Stimulated activated naive CD8-positive, alpha-beta T cell treated with anti-CD3 and anti-CD28 coated beads, Interleukin-15, amount 100 ng/mL, for 72 hours (primary cell): ENCODE measurements around the gene COL4A1.
A peak's percentile ranks its signal among the peaks of the same experiment; 100 is the strongest.
"Not testable (repeated sequence)": the region's sequence is repeated elsewhere in the genome, so short reads cannot be mapped to it uniquely, and the experiment has no call there.

Experiments
- ATAC-seq: fragments of 150-1000 bp; cut with Tn5 transposase; 2 replicates; pipeline ENCODE4 v1.10.0; 2021; ENCODE audit warnings: mild to moderate bottlenecking, moderate library complexity
- DNase-seq, 2 donors: peaks; one replicate each; pipeline ENCODE4 v3.0.0; 2021 to 2022
- H3K27ac Mint-ChIP-seq, 2 donors: one replicate each; pipeline ENCODE4 v1.8.0; 2022; ENCODE audit warnings: mild to moderate bottlenecking in 2 of 2, mixed read lengths in 2 of 2, moderate library complexity in 2 of 2
- H3K27me3 Mint-ChIP-seq: one replicate; pipeline ENCODE4 v1.8.0; 2022; ENCODE audit warnings: mixed read lengths
- H3K4me1 Mint-ChIP-seq: one replicate; pipeline ENCODE4 v1.8.0; 2022; ENCODE audit warnings: mild to moderate bottlenecking, mixed read lengths
- H3K4me3 Mint-ChIP-seq, 2 donors: one replicate each; pipeline ENCODE4 v1.8.0; 2022; ENCODE audit warnings: mild to moderate bottlenecking in 2 of 2, mixed read lengths in 2 of 2, moderate library complexity in 1 of 2
- H3K9me3 Mint-ChIP-seq, 2 donors: one replicate each; pipeline ENCODE4 v1.8.0; 2022; ENCODE audit warnings: mixed read lengths in 2 of 2

Gene COL4A1

DNA sequence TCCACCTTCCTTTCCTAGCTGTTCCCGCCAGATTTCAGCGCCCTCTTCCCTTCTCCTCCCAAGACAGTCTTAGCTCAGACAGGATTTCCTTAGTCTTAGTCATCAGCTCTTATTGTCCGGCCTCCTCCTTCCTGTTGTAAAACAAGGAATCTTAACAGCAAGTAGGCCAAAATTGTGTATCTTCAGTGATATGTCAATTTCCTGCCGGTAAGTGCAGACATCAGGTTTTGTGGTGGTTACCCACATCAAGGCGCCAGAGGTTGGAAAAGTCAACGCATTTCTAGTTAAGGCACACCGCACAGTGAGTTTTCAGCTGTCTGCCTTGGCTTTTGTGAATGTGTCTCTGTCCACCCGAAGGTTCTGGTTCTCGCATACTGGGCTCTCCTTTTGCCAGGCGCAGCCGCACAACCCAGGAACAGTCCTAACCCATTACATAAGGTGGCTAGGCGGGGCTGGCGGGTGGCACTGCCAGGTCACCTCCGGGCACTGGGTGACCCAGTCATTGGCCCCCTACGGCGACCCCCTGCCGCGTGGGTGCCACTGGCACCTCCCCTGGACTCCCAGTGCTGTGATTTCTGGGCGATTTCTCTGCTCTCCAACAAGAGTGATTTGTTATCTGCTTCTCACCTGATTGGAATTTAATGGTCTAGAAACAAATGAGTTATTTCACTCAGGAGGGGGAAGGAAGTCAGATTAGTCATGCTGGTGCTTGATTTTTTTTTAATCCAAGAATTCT, 13.0 kb upstream of the COL4A1 start:
- Mint-ChIP-seq H3K27ac (no peak overlapping the region), H3K4me1 (peaks cover 9% of the 10 kb centered on the region), H3K9me3 (no peaks in the 10 kb centered on the region), H3K4me3 (no peak overlapping the region), H3K27me3 (peaks cover 53% of the 10 kb centered on the region)
- ATAC-seq = peak; percentile 75
- peak in 1 of 2 donors; percentile 55 for DNase-seq

DNA sequence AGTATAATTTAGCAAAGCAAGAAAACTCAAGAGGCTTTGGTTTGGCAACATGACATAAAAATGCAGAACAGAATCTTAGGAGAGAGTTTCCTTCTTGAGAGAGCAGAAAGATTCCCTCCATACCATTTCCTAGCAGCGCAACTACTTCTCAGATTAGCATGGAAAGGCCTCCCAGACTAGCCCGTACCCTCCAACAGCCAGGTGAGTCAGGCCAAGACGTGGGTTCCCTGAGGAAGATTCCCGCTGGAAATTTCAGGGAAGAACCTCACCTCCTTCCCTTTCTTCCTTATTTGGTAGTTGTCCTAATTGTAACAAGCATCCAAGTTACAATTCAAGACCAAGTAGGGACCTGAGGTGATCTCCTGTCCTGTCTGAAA, 12.4 kb upstream of the COL4A1 start:
- no peak overlapping the region for H3K27ac Mint-ChIP-seq
- H3K4me1 Mint-ChIP-seq = peaks cover 9% of the 10 kb centered on the region
- H3K27me3 Mint-ChIP-seq = peaks cover 48% of the 10 kb centered on the region
- no peaks in the 10 kb centered on the region for H3K9me3 Mint-ChIP-seq
- no peak overlapping the region for H3K4me3 Mint-ChIP-seq
- DNase-seq (no peak), ATAC-seq (no peak)

DNA sequence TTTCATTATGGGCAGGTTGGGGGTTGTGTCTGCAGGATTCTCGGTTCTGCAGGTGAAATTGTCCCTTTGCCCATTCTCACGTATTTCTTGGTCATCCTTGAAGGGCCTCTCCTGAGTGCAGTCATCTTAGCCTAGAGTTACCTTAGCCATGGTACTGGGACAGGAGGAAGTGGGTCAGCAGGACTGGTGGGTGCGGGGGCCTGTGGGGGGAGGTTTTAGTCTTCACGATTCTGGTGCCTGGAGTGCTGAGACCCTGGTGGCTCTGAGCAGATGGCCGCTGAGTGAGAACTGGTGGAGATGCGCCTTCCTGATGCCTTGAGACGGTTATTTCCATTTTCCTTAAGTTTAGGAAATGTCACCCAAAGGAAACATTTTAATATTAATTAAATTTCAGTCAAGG, 12.0 kb upstream of the COL4A1 start:
- no peaks in the 10 kb centered on the region for H3K9me3 Mint-ChIP-seq
- no peak for DNase-seq
- peaks cover 9% of the 10 kb centered on the region for H3K4me1 Mint-ChIP-seq
- H3K27ac Mint-ChIP-seq = no peak overlapping the region
- ATAC-seq = no peak
- H3K27me3 Mint-ChIP-seq = peaks cover 43% of the 10 kb centered on the region
- no peak overlapping the region for H3K4me3 Mint-ChIP-seq

DNA sequence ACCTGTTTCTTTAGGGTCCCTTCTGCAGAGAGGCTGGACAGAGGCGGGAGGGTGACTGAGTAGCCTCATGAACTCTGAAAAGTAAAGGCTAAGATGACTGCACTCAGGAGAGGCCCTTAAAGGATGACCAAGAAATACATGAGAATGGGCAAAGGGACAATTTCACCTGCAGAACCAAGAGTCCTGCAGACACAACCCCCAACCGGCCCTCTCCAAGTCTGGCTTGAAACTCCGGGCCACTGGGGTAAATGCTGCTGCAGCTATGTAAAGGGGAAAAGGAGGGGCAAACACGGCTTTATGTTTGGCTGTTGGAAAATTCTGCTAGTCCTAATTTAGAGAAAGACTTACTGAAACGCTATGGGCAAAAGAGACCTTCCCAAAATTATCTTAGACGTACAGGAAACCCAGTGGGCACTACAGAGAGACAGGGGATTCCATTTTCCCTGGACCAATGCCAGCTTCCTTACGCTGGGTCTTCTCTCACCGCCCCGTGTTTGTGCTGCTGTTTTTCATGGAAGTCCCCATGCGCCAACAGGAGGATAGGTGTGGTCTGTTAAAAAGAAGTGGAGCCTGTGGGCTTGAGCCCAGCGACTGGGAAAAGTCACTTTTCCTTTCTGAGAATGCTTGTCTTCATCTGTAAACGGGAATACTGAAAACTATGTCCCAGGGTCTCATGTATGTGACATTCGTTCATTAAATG, 10.7 kb upstream of the COL4A1 start:
- H3K9me3 Mint-ChIP-seq = no peaks in the 10 kb centered on the region

DNA sequence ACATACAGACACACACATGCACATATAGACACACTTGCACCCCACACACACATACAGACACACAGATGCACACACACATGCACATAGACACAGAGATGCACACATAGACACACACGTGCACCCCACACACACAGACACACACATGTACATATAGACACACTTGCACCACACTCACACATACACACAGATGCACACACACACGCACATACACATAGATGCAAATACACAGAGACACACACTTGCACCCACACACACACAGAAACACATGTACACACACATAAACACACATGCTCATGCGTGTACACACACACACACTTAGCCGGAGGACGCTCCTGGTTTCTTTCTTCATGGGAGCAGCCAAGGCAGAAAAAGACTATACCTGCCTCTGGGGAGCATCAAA, 10.1 kb upstream of the COL4A1 start:
- no peak for ATAC-seq
- H3K4me3 Mint-ChIP-seq = no peak overlapping the region
- no peak overlapping the region for H3K27ac Mint-ChIP-seq
- no peak for DNase-seq
- H3K4me1 Mint-ChIP-seq = peaks cover 9% of the 10 kb centered on the region
- peaks cover 37% of the 10 kb centered on the region for H3K27me3 Mint-ChIP-seq
- no peaks in the 10 kb centered on the region for H3K9me3 Mint-ChIP-seq

More for the DNA sequence above, 10.7 kb upstream of the COL4A1 start:
- Mint-ChIP-seq H3K27ac (no peak overlapping the region), H3K4me3 (no peak overlapping the region), H3K27me3 (peaks cover 37% of the 10 kb centered on the region), H3K4me1 (peaks cover 9% of the 10 kb centered on the region)
- ATAC-seq (no peak), DNase-seq (no peak)

DNA sequence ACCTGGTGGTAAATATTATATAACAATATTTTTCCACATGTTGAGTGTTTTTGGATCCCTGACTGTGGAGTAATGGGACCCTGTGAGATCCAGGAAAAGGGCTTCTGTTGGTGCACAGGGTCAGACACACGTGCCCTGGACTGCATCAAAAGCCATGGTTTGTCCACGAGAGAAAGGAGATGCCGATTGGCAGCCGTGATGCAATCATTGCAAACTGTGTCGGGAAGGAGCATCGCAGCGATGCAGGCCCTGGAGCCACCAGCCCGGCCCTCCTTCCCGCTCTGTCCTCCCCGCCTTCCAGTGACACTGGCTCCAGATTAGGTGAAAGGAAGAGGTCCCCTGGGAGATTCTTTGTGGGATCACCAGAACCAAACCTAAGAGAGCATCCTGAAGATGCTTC, 9.2 kb upstream of the COL4A1 start:
- Mint-ChIP-seq H3K27me3 (peaks cover 37% of the 10 kb centered on the region), H3K27ac (no peak overlapping the region), H3K9me3 (no peaks in the 10 kb centered on the region), H3K4me1 (peaks cover 9% of the 10 kb centered on the region), H3K4me3 (no peak overlapping the region)
- ATAC-seq = no peak
- DNase-seq = no peak

DNA sequence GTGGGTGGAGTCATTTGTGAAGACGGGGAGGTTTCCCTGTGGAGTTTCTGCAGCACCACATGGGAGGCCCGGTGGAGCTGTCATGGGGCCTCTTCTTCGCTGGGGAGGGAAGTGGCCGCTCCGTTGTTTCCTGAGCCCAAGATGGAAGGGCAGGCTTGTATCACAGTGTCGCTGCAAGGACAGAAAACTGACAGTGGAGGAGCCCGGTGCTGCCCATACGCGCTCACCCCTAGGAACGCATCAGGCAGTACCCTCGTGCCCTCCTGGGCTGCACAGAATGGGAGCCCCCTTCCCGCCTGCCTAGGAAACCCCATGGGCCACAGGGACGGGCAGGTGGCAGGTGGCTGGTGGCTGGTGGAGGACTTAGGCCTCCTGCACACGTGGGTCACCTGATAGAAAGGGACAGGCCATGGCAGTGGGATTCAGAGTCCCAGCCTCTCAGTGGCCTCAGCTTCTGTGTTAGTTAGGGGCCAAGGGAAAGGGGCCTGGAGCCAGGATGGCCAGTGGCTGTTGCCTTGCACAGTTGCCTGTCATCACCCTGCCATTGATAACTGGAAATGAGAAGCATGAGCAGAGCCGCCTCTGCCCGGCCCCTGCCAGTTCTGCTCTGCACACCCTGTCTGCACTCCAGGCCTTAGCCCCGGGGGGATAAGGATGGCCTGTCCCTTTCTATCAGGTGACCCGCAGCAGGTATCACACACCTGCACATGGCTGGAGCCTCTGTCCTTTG, 7.7 kb upstream of the COL4A1 start:
- peak; percentile 44 for ATAC-seq
- H3K27ac Mint-ChIP-seq = no peak overlapping the region
- peaks cover 46% of the 10 kb centered on the region for H3K27me3 Mint-ChIP-seq
- no peak overlapping the region for H3K4me3 Mint-ChIP-seq
- H3K4me1 Mint-ChIP-seq = peaks cover 4% of the 10 kb centered on the region
- no peak for DNase-seq
- no peaks in the 10 kb centered on the region for H3K9me3 Mint-ChIP-seq

DNA sequence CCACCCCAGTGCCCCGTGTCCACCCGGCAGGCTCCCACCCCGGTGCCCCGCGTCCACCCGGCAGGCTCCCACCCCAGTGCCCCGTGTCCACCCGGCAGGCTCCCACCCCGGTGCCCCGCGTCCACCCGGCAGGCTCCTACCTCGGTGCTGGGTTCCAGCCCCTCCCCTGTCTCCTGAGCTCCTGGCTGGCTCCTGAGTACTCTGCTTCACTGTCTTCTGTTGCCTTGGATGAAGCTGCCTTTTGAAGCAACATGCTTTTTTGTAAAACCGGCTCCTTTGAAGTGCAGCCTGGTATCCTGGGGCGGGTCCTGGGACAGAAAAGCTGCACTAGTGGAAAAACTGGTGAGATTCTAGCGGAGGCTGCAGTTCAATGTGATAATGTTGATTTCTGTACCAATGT, 6.8 kb upstream of the COL4A1 start:
- not testable (repeated sequence) for H3K27ac Mint-ChIP-seq, H3K4me3 Mint-ChIP-seq, H3K9me3 Mint-ChIP-seq, ATAC-seq, DNase-seq, H3K4me1 Mint-ChIP-seq
- H3K27me3 Mint-ChIP-seq = peaks cover 46% of the 10 kb centered on the region

DNA sequence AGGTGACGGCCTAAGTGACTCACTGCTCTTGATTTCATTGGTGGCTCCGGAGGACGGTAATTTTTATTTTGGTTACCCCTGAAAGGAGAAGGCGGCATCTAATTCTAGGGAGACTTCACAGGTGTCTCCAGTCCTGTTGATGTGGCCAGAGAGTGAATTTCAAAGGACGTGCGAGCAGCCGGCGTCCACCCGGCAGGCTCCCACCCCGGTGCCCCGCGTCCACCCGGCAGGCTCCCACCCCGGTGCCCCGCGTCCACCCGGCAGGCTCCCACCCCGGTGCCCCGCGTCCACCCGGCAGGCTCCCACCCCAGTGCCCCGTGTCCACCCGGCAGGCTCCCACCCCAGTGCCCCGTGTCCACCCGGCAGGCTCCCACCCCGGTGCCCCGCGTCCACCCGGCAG, 6.3 kb upstream of the COL4A1 start:
- DNase-seq, H3K27ac Mint-ChIP-seq, ATAC-seq, H3K4me3 Mint-ChIP-seq, H3K9me3 Mint-ChIP-seq, H3K4me1 Mint-ChIP-seq: not testable (repeated sequence)
- H3K27me3 Mint-ChIP-seq = peaks cover 47% of the 10 kb centered on the region

DNA sequence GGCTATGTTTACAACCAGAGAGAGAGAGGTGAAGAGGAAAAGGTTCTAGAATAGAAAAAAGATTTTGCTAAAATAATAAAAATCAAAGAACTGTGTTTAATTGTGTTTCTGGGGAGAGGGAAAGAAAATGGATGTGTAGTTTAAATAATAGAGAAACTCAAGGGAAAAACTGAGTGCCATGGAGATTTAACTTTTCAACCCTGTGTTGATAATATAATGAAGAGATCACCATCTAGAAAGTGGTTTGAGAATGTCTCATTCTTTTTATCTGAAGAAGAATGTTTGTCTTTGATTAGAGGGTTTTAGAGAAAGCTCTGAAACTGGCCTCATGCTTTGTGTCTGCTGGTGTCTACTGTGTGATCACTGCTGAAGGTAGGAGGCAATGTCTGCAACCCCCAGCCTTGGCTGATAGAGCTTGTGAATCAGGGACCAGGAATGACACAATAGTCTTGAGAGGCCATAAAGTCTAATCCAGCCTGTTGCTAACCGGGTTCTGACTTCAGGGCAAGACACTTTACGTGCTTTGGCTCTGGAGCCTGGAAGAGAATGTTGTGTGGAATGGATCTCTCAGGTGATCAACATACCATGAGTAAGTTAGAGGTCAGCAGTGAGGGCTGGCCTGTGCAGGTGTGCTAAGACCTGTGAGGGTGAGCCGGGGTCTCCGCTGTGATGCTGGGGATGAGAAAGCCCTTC, 5.5 kb upstream of the COL4A1 start:
- H3K4me1 Mint-ChIP-seq = peaks cover 13% of the 10 kb centered on the region
- H3K27ac Mint-ChIP-seq = no peak overlapping the region
- DNase-seq (no peak), ATAC-seq (no peak)
- H3K9me3 Mint-ChIP-seq = no peaks in the 10 kb centered on the region
- peaks cover 55% of the 10 kb centered on the region for H3K27me3 Mint-ChIP-seq
- H3K4me3 Mint-ChIP-seq = no peak overlapping the region

DNA sequence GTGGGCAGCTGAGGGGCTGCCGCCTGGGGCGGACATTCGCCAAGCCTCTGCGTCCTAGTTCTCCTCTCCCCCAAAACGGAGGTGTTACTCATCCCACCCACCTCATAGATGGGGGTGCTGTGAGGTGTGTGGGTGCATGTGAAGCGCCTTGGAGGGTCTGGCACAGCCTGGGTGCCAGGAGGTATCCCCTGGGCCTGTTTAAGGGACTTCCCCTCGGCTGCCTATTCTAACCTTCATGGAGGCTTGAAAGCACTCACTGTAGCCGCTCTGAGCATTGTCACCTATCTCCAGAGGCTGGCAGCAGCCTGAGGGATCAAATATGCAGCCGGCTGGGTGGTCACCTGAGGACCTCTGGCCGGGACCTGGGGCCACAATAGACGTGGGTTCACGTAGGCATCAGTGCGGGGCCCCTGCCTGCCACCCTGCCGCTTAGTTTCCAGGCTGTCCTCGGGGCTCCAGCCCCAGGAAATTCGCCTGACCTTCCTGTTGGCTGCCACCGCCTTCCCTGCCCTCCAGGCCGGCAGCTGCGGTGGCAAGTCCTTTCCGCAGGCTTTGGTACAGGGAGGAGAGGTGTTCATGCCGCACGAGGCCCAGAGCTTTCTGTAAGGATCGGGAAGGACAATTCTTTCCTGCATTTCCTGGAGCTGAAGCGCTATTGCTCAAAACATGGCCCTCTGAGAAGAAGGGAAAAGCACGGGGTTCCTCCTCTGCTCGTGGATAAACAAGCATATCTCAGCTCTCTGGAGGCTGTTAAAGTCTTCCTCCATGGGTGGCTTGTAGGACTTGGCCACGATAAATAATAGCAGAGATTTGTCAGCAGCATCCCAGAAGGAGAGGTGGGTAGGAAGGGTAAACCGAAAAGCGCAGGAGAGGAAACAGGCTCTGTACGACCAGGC, 4.7 kb upstream of the COL4A1 start:
- H3K27me3 Mint-ChIP-seq = peaks cover 56% of the 10 kb centered on the region
- H3K27ac Mint-ChIP-seq = no peak overlapping the region
- no peaks in the 10 kb centered on the region for H3K9me3 Mint-ChIP-seq
- no peak for ATAC-seq
- no peak for DNase-seq
- peaks cover 13% of the 10 kb centered on the region for H3K4me1 Mint-ChIP-seq
- H3K4me3 Mint-ChIP-seq = no peak overlapping the region

DNA sequence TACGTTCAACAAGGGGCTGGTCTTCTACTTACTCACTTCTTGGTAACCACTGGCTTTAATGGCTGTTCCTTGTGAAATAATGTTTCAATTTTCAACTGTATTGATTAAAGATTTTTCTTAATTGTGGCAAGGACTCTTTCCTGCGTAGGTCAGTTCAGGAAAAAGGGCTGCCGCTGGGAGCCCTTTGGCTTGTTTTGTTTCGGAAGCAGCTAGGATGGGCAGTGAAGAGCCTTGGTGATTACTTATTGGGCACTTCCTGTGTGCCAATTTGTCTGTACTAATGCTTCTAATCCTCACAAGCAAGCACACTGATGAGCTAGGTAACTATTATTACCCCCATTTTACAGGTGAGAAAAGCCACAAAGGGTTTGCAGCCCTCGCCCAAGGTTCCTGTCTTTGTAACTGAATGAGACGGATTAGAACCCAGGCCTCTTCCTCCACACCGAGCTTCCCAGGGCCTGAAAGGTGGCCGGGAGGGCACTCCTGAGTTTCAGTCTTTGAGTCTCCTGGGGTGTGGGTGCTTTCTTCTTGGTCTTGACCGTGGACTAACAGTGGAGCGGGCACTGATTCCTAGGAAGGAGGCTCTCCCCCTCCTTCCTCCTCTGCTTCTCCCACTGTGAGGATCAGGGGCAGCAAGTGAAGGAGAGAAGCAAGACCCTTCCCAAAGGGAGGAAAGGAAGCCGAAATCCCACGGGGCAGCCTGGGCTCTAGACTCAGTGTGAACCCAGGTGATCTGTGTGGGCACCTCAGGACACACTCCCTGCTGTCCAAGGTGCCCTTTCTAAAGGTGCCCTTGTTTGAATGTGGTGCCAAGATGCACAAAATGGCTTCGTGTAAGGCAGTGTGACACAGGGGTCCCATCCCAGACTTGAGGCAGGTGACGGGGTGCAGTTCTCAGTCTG, 3.8 kb upstream of the COL4A1 start:
- no peak overlapping the region for H3K4me3 Mint-ChIP-seq
- H3K27me3 Mint-ChIP-seq = peaks cover 65% of the 10 kb centered on the region
- DNase-seq (no peak), ATAC-seq (no peak)
- no peaks in the 10 kb centered on the region for H3K9me3 Mint-ChIP-seq
- H3K27ac Mint-ChIP-seq = no peak overlapping the region
- peaks cover 15% of the 10 kb centered on the region for H3K4me1 Mint-ChIP-seq

DNA sequence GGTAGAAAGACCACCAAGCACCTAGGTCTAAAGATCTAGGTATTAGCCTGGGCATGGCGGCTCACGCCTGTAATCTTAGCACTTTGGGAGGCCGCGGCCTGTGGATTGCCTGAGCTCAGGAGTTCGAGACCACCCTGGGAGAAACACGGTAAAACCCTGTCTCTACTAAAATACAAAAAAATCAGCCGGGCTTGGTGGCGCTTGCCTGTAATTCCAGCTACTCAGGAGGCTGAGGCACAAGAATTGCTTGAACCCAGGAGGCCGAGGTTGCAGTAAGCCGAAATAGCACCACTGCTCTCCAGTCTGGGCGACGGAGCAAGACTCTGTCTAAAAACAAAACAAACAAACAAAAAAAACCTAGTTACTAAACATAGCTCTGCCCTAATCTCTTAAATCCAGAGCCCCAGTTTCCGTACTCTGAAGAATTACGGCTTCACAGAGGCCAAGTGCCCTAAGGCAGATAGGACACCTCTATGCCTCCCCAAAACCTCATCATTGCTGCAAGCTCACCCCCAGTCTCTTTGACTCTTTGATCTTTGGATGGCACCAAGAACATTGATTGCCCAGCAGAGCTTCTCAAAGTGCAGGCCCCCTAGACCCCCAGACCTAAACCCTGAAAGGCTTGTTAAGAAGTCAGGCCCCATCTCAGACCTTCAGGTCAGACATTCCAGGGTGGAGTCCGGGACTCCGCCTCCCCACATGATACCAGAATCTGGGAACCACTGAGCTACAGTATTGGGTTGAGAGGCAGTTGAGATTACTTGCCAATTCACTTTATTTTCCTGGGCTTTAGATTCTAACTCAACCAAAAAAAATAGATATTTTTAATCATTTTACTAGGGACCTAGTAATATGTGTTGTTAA, 2.9 kb upstream of the COL4A1 start:
- Mint-ChIP-seq H3K4me3 (no peak overlapping the region), H3K27ac (no peak overlapping the region), H3K27me3 (peaks cover 74% of the 10 kb centered on the region), H3K9me3 (no peaks in the 10 kb centered on the region), H3K4me1 (peaks cover 18% of the 10 kb centered on the region)
- ATAC-seq = no peak
- DNase-seq = no peak
